Bone marrow (tissue), 2 donors: ENCODE measurements around the gene KIAA1614.

ENCODE experiments used
- DNase-seq, 2 donors: peaks; one replicate each; lab custom pipeline; 2025; lab: John Stamatoyannopoulos, UW

Gene KIAA1614

DNA sequence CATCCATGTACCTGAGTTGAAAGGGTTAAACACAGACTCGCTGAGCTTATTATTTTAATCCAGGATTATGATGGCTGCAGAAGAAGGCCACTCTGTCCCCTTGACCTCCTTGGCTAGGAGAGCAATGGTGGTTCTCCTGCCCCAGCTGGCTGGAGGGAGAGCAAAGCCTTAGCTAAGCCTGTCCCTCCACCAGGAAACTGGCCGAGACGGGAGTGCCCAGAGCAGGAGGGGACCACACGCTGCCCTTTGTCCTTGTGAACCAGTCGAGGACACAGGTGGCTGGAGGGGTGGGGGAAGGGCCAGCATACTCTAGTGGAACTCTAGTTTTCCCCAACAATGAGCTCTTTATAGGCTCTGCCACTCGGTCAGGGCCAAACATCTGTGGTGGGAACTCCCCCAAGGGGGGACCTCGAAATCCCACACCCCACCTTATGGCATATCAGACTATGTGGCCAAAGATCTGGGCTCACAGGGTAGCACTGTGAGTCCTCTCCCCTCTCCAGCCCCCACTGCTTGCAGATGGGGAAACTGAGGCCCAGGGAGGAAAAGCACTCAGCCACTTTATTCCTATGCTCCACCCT is 12.9 kb downstream of the KIAA1614 start:
- no peak for DNase-seq

DNA sequence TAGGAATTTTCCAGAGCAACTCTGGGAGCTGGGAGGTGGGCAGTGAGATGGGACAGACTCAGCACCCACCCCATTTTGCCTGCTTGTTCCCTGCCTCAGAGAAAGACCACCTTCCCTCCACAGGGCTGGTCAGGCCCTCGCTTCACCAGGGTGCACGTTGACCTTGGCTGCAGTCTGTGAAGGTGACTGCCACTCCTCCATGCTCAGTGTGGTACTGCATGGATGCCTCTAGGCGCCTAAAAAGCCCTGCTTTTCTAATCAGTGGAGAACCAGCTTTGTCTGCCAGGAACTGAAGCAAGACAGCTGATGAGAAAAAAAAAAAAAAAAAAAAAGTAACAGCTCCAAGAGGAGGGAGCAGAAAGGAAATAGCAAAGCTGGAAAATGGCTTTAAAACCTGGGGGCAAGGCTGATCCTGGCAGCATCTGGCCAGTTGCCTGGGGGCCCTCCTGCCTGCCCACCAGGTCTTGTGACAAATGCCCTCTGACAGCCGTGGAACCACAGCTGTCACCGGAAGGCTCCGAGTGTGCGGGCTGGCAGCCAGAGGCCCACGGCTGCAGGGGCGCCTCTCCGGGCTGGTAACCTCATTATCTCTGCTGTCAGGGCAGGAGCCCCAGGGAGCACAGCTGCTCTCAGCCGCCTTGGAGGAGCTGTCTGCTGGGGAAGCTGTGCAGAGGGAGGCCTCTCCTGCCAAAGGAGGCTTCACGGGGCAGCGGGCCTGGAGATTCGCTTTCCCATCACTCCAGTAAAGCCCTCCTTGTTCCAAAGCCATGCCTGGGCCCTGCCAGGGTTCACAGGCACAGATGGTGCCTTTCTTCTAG is 13.7 kb downstream of the KIAA1614 start:
- DNase-seq: peak in 1 of 2 donors; percentile 50

- DNase-seq: no peak
Measured at GRCh38 chr1:180927348-180927747, 14.7 kb downstream of the KIAA1614 start.

DNA sequence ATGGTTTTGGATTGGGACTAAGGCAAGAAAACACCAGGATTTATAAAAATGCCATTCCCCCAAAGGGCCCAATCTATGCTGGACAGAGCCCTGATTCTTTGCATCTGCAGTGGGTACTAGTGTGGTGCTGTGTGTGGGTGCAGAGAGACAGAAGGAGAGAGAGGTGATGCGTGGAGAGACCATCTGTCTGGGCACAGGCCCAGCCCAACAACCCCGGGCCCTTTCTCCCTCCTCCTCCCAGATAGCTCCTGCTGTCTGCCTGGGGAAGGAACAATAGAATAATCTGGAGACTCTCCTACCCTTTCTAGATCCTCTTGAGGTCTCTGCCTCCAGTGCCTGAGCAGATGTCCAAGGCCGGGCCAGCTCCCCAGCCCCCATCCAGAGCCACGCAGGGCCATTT is 15.1 kb downstream of the KIAA1614 start:
- no peak for DNase-seq

GRCh38 chr1:180928331-180929230 is 15.9 kb downstream of the KIAA1614 start:
- DNase-seq: no peak

DNA sequence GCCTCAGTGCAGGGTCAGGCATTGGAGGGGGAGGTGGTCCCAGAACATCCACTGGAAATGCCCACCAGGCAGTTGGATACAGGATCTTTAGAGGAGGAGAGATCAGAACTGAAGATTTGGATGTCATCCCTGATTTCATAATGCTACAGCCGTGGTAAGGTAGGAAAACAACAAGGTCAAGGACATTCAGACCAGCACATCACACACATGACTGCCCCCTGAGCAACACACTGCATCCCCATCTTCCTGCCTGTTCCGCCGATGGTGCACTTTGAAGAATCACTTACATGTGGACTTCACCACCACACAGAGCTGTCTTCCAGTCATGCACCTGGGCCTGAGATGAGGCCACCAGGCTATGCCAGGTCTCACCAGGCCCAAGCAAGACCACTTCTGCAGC is 16.7 kb downstream of the KIAA1614 start:
- DNase-seq: no peak

- DNase-seq: no peak
Measured at GRCh38 chr1:180930687-180931086, 18.0 kb downstream of the KIAA1614 start.

GRCh38 chr1:180931529-180931928 is 18.8 kb downstream of the KIAA1614 start:
- DNase-seq: no peak

GRCh38 chr1:180932378-180932777 is 19.7 kb downstream of the KIAA1614 start:
- DNase-seq: no peak

GRCh38 chr1:180933141-180933540 is 20.4 kb downstream of the KIAA1614 start:
- no peak for DNase-seq

GRCh38 chr1:180934563-180934962 is 21.9 kb downstream of the KIAA1614 start:
- no peak for DNase-seq

- DNase-seq: no peak
Measured at GRCh38 chr1:180935326-180936109, 22.8 kb downstream of the KIAA1614 start.

DNA sequence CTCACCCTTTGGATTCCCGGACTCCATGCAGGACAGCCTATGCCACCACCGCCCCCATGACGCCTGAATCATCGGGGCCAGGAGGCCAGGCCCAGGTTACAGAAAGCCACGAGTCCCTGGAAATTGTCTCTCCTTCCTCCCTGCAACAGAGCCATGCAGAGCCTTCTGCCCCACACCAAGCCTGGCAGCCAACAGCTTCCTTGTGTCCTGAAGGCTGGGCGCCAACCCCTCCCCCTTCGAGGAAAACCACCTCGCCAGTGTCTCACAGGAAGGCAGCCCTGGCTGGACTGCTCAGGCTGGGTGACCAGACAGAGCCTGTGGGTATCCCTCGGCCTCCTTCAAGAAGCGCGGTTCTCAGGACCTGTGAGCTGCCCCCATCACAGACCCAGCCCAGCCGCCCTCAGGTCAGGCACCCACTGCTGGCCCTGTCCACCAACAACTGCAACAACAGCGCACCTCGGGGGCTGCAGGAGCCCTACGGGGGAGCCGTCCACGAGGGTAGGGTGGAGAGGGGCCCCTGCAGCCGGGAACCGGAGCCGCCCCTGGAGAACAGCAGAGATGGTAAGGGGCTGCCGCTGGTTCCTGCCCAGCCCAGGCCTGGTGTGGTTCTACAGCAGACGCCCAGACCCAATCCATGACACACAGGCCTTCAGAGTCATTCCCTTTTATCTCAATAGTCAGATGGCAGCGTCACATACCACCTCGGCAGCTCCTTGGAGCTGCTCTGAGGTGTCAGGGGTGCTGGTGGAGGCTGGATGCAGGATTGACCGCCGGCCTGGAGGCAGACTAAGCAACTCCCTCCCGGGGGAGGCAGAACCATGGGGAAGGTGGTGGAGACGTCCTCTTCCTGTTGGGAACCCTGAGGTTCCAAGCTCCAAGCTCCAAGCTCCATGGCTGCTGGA is 23.7 kb downstream of the KIAA1614 start:
- no peak for DNase-seq

- no peak for DNase-seq
Measured at GRCh38 chr1:180937012-180937372, 24.3 kb downstream of the KIAA1614 start.

DNA sequence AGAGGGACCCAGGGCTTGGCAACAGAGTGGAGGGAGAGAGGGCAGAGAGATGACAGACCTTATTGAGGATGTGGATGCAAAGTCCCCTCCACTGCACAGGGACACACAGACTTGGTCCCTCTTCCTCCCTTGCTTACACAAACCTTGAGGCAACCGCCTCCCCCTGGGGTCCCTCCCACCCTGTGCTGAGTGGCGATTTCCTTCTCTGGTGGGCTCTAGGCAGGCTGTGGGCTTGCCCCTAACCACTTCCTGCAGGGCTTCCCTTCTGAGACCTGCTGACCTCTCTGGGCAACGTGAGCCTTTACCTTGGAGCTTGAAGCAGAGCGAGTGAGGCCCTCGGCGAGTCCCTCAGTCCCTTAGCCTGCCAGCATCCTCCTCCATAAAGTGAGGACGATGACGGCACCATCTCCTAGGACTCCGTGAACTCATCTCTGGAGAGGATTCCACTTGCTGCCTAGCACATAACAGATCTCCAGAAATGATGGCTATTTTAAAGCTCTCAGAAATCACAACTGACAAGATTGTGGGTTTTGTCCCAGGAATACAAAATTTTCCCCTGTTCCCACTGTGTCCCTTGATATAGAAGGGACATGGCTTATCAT is 25.0 kb downstream of the KIAA1614 start:
- no peak for DNase-seq

DNA sequence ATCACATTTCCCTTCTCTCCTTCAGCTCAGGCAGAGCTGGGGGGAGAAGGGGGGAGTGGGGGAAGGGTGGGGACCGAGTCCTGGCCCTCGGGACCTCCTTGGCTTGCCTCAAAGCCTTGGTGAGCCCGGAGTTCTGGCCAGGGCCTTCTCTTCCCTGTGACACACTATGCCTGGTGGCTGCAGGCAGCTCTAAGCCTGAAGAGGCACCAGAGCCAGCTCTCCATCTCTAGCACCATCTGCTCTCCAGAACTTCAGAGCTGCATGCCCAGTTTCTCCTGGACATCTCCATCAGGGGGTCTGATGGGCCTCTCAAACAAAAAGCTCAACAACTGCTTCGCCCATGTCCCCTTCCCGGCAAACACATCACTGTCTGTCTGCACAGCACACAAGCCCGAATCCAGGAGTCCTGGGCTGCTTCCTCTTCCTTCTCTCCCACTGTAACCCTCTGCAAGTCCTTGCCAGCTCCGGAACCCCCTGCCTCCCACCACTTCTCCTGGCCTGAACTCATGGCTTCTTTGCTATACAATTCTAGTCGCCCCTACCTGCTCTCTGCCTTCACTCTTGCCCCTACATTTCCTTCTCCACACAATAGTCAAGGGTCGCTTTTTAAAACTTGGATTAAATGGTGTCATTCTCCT is 26.5 kb downstream of the KIAA1614 start:
- DNase-seq: no peak

DNA sequence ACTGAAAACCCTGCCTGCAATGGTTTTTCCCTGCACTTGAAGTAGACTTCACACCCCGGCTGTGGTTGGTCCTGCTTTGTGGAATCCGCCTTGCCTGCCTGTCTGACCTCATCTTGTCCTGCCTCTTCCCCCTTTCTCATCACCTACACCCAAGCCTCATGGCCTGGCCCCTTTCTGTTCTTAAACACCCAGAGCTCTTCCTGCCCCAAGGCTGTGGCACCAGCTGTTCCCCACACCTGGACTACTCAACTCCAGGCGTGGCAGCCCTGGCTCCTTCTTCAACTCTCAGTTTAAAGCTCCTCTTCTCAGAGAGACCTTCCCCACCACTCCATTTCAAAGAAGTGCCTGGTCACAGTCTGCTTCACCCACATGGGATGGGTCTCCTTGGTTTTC is 27.0 kb downstream of the KIAA1614 start:
- no peak for DNase-seq

- DNase-seq: no peak
Measured at GRCh38 chr1:180940445-180940844, 27.7 kb downstream of the KIAA1614 start.

GRCh38 chr1:180941518-180942275 is 29.0 kb downstream of the KIAA1614 start:
- no peak for DNase-seq
